HG03521 (cell line): ENCODE data around the gene PPARA.
A peak's percentile ranks its signal among the peaks of the same experiment; 100 is the strongest.
"Not testable (repeated sequence)": the region's sequence is repeated elsewhere in the genome, so short reads cannot be mapped to it uniquely, and the experiment has no call there.

Source experiments
- ATAC-seq: cut with Tn5 transposase; IDR thresholded peaks from one replicate; pipeline ENCODE4 v1.9.1; 2021; ENCODE audit warnings: mild to moderate bottlenecking, moderate library complexity; ENCODE audit not compliant: unreplicated experiment

Gene PPARA

DNA sequence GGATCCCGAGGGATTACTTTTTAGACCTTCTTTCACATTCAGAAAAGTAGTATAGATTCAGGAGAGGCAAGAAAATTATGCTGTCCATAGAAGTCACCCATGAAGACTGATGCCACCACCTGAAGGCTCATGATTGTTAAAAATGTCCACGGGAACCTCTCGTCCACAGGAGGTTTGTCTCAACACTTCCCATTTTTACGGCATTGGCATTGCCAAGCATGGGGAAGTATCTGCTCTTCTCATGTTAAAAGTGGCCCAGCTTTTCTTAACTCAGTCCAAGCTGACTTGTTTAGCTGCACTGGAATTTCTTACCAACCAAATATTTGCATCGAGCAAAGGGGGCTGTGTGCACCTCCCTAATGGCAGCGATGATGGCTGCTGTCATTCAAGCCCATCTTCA is 90.2 kb downstream of the PPARA start:
- ATAC-seq, result no peak

DNA sequence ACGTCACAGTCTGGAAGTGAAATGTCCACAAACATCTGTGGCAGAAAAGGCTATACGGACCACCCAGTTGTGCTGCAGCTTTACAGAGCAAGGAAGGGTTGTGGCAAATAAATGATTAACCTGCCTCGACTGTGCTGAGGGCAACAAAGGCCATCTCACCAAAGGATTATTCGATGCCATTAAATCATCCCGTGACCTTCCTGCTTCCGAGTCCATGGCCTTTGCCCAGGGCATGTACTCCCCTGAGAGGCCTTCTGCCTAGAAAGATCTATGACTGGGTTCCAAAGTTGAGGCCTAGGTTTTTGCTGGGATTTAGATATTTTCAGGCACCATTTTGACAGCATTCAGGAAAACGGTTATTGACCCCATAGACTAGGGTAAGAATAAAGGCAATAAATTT is 90.6 kb downstream of the PPARA start:
- ATAC-seq, result no peak

GRCh38 chr22:46241396-46242007 is 91.2 kb downstream of the PPARA start:
- ATAC-seq, result no peak

DNA sequence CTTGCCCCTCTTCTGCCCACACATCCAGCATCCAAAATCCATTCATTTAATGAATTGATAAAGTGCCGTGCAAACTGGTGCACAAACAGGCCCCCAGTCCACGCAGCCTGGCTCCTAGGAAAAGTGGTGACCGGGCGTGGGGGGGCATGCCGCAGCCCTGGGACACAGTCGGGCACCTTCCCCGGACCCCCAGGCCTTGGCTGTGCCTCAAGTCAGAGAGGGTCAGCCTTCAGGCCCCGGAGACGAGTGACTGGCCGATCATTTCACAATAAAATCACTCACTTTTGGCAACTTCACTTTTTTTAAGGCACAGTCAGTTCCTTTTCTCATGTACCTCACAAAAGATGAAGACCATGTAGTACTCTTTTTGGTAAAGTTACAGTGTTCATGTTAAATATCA is 91.8 kb downstream of the PPARA start:
- ATAC-seq, result no peak

DNA sequence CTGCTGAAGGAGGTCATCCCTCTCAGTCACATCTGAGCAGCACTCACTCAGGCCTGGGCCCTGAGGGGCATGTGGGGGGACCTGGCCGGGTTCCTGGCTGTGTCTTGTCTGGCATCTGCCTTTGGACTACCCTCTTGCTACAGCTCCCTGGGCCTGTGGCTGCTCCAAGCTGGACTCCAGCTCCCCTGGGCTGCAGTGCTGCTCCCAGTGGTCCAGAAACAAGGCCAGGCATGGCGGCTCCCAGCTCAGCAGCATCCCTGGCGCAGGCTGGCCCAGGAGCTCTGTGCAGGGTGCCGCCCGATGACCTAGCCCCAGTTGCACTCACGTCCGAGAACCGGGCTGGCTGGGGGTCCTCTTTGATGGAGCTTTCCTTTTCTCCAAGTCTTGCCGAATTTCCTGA is 94.4 kb downstream of the PPARA start:
- ATAC-seq, result no peak

GRCh38 chr22:46245511-46245910 is 95.2 kb downstream of the PPARA start:
- no peak for ATAC-seq

DNA sequence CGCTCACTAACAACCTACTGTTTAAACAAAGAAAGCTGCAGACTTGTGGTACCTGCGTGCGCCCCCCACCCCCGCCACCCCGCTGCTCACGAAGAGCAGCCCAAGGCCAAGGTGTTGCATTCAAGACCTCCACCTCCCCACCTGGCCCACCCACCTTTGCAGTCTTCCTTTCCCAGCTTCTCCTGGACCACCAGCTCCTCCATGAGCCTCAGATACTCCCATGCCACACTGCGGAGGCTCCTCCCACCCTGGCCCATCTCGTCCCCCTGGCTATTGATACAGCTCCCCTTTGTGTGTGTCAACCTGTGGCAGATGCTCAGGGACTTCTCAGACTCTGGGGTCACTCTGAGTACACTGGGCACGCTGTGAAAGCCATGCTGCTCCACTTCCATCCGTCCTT is 95.9 kb downstream of the PPARA start:
- no peak for ATAC-seq

DNA sequence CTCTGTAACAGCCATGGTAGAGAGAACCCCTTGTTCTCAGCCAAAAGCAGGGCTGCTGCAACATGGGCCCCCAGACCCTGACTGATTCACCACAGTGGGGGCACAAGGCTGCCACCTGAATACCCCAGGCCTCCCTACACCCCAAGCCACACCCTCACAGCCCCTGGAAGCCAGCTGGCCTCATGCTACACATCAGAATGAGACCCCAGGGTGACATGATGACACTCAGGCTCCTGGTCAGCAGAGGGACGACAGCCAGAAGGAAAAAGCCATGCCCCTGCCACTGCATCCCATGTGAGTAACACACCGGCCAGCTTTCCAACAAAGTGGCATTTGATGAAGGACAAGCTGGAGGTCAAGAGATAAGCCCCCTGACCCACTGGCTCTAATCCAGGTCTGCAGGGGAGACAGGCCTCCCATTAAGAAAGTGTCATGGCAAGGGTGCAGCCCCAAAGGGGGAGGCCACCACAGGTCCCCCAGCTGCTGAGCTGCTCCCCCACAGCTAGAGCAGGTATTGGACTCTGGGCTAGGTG is 97.2 kb downstream of the PPARA start:
- no peak for ATAC-seq

DNA sequence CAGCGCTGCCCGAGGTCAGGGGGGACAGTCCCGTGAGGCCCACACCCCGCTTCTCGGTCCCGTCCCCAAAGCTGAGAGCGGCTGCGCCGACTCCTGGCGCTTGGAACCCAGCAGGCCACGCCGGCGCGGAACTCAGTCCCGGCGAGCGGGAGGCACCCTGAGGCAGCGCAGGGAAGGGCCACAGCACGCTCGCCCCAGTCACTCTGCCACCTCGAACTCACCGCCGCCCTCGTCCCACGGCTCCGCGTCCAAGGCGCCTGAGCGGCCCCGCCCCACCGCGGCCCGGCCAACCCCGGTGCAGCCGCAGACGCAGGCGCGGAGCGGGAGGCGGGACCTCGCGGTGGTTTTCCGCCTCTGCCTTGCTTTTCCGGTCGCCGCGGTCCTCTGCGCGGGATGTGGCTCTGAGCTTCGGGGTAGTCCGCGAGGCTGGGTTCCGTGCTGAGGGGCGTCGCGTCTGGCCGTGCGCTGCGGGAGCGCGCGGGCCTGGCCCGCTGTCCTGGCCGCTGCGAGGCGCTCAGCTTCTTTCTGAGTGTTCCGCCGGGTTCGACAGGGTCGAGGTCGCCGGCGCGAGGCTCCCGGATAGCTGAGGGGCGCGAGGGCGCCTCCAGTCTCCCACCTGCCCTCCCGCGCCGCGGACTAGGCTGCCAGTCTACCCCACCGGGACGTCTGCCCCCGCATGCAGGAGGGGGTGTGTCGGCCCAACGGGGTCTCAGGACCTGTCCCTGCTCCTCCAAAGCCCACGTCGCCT is 99.9 kb downstream of the PPARA start, which contains the start of gene CDPF1:
Gene CDPF1, minus strand, starts transcription at position 259 of the 748 bp plus-strand sequence. CDS start 2,009 bp downstream, outside the sequence.
- ATAC-seq, result peak; percentile 80

DNA sequence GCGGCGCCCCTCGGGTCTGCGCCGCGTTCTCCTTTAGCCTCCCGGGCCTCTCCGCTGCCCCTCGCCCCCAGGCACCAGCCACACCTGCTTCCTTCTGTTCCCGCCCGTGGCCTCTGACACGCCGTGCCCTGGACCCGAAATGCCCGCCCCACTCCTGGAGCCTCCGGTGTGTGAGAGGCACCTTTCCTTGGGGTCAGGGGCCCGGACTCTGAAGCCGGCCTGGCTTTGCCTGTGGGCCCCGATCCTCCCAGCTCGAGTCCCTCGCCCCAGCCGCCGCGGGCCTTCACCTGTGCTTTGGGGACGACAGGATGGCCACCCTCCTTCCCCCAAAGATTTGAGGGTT is 100.4 kb downstream of the PPARA start:
- ATAC-seq, result peak; percentile 14

GRCh38 chr22:46251266-46251665 is 100.9 kb downstream of the PPARA start:
- no peak for ATAC-seq

GRCh38 chr22:46251816-46252380 is 101.6 kb downstream of the PPARA start:
- ATAC-seq, result no peak

GRCh38 chr22:46256358-46256958 is 106.1 kb downstream of the PPARA start:
- ATAC-seq, result no peak

GRCh38 chr22:46259374-46259773 is 109.0 kb downstream of the PPARA start:
- no peak for ATAC-seq

GRCh38 chr22:46260038-46260437 is 109.7 kb downstream of the PPARA start:
- no peak for ATAC-seq

GRCh38 chr22:46262449-46263215 is 112.3 kb downstream of the PPARA start:
- no peak for ATAC-seq

- no peak for ATAC-seq
These were observed 112.9 kb downstream of the PPARA start, which contains the start of gene PKDREJ for GRCh38 chr22:46263216-46263590. PKDREJ (minus strand) TSS chr22:46263343; CDS start chr22:46263322, 21 bp downstream.

GRCh38 chr22:46264520-46264919 is 114.2 kb downstream of the PPARA start:
- ATAC-seq, result not testable (repeated sequence)

- not testable (repeated sequence) for ATAC-seq
These were observed 115.3 kb downstream of the PPARA start for GRCh38 chr22:46265627-46266026.

DNA sequence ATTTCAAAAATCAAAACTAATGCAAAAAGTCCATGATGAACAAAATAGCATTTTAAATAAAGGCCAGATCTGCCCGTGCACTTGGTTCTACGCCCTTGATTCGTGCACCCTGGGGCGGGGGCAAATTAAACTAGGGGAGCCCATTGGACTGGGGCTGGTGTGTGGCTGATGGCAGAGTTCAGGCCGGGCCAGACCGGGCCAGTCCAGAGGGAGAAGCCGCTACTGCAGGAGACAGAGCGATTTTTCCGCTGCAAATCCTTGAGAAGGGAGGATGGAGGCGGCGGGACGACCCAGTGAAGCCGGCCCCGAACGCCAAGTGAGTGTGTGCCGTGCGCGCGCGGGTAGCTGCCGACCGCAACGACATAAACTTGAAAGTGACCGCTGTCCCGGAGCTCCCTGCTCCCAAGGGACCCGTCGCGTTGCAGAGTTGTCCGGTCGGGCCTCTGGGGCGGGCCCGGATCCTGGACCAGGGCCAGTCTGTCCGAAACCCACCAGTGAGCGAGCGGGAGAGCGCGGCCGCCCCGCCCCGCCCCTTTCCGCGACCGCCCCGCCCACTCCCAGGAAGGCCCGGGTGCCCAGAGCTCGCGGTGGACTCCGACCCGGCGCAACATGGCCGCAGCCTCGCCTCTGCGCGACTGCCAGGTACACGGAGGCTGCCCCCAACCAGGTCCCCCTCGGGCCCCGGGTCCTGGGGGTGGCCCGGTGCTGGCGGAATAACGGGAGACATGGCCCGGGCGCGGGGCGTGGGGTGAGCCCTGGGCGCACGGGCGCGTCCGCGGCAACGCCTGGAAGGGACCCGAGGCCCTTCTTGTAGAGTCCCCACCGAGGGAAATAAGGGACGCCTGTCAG is 117.3 kb downstream of the PPARA start, which contains the start of gene TTC38:
Gene TTC38, plus strand, starts transcription at position 578 of the 849 bp plus-strand sequence. Its CDS starts 32 bp downstream, at position 610.
- peak; percentile 74 for ATAC-seq
